Activated CD8-positive, alpha-beta memory T cell treated with anti-CD3 and anti-CD28 coated beads for 36 hours (primary cell): ENCODE data around the gene LRP1-AS. TPM values are rescaled to one million over a fixed set of nuclear protein-coding genes. Genes with fewer than 3 reads are reported as not detected.

ENCODE experiments used
- CTCF ChIA-PET: fragments of 350-600 bp; sonication (Branson Sonifier 250); formaldehyde crosslinking; loops from one replicate; lab custom pipeline; 2021; ENCODE audit warnings: antibody characterized with exemption; lab: Charles Lee
- POLR2A ChIA-PET: fragments of 350-600 bp; sonication (Branson Sonifier 250); formaldehyde crosslinking; loops from one replicate; lab custom pipeline; 2021; ENCODE audit warnings: antibody characterized with exemption; lab: Charles Lee
- total RNA-seq, 2 experiments: library from RNA; stranded (reverse); gene quantifications; one replicate each; pipeline ENCODE4 v1.2.3, GENCODE V29; 2021

The LRP1-AS gene
- total RNA-seq, 2 experiments from 2014 or later, result not detected

DNA sequence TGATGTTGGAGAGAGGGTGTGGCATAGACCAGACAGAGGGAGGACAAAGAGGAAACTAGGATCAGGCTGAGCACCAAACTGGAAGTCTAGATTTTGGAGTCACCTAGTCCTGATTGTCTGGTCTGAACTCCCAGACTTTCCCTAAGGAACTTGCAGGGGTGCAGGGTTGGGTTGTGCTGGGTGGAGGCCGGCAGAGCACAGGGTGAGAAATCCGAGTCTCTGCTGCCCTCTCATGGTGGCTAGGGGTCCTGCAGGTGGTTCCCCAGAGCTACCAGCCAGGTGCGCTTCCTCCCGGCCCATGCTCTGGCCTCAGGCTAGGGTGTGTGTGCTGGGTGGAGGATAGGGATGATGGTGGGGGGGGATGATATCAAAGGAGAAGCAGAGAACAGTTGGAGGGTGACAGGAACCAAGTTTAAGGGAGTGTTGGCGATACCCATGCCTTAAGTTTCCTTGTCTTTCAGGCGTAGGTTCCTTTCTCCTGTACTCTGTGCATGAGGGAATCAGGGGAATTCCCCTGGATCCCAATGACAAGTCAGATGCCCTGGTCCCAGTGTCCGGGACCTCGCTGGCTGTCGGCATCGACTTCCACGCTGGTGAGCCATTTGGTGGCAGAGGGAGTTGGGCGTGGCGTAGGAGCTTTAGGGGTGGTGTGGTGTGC lies 35.6 kb upstream of the LRP1-AS start:
- CTCF ChIA-PET, result interaction anchor here (0.5 to 8.1 kb wide), 19 partner anchors 30 to 496 kb away, joined by 3 to 105 read pairs (median 4); partner anchors contain the start of genes LRP1 and STAT6
- POLR2A ChIA-PET, result no interaction called here

DNA sequence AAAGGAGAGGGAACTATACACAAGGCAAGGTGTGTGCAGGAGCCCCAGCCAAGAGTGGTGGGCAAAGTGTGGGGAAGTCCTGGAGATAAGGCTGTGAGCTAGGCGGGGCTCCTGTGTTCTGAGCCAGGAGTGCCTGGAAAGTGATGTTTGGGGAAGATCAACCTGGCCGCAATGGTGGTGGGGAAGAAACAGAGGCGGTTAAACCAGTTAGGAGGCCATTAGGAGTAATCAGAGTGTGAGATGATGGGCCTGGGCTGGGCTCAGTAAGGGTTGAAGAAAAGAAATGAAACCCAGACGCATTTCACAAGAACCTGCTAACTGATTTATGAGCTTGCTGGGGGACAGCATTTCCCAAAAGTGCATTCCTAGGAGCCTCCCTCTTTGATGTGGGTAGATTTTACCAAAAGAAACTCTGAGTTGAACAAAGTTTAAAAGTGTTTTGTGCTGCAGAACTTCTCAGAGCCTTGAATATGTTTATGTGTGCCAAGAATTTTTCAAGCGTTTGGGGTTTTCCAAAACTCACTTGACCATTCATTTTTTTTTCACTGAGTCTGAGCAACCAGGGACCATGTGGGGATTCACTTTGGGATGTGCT lies 34.2 kb upstream of the LRP1-AS start:
- ChIA-PET CTCF (interaction anchor here (0.6 to 8.1 kb wide), 9 partner anchors 11 to 143 kb away, joined by 3 to 105 read pairs (median 4); partner anchors contain the start of genes LRP1 and STAT6), POLR2A (interaction anchor here (0.6 kb wide), 1 partner anchor 45 kb away, joined by 4 read pairs; no protein-coding TSS in a partner anchor)

DNA sequence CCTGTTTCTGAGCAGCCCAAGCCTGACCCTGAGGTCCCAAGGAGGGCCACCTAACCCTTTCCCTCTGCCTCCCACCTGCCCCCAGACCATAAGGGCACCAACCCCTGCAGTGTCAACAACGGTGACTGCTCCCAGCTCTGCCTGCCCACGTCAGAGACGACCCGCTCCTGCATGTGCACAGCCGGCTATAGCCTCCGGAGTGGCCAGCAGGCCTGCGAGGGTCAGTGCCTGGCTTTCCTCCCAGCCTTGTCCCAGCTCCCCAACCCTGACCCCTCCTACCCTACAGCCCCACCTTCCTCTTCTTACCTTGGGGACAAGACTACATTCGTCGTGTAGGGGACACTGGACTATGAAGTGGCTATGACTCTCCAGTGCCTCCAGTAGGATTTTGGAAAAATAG lies 33.7 kb upstream of the LRP1-AS start:
- ChIA-PET CTCF (interaction anchor here (0.8 to 8.1 kb wide), 6 partner anchors 10 to 76 kb away, joined by 3 to 105 read pairs (median 9); partner anchors contain the start of genes LRP1 and STAT6), POLR2A (interaction anchor here (0.6 kb wide), 1 partner anchor 44 kb away, joined by 4 read pairs; no protein-coding TSS in a partner anchor)

- ChIA-PET POLR2A (no interaction called here), CTCF (interaction anchor here (1.3 to 8.1 kb wide), 4 partner anchors 50 to 75 kb away, joined by 5 to 105 read pairs (median 14); partner anchors contain the start of genes LRP1 and STAT6)
Measured at GRCh38 chr12:57180321-57180989, 33.0 kb upstream of the LRP1-AS start.

DNA sequence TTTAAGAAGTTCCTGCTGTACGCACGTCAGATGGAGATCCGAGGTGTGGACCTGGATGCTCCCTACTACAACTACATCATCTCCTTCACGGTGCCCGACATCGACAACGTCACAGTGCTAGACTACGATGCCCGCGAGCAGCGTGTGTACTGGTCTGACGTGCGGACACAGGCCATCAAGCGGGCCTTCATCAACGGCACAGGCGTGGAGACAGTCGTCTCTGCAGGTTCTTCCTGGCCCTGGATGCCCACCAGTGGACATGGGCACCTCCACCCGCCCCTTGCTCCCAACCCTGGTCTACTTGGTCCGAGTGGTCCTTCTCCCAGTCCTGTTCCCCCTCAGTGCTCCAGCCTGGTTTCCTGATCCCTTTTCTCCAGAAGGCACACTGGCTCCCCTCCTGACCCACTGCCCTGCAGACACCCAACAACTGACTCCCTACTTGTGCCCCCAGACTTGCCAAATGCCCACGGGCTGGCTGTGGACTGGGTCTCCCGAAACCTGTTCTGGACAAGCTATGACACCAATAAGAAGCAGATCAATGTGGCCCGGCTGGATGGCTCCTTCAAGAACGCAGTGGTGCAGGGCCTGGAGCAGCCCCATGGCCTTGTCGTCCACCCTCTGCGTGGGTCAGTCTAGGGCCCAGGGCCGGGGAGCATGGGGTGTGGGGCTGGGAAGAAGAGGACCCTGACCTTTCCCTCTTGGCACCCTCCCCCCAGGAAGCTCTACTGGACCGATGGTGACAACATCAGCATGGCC lies 32.1 kb upstream of the LRP1-AS start:
- ChIA-PET CTCF (interaction anchor here (0.6 to 8.1 kb wide), 3 partner anchors 55 to 74 kb away, joined by 4 to 105 read pairs (median 5); partner anchors contain the start of gene LRP1), POLR2A (interaction anchor here (0.5 kb wide), 1 partner anchor 106 kb away, joined by 4 read pairs; no protein-coding TSS in a partner anchor)

GRCh38 chr12:57178213-57178612 lies 30.8 kb upstream of the LRP1-AS start:
- POLR2A ChIA-PET, result no interaction called here

GRCh38 chr12:57177354-57177753 lies 29.9 kb upstream of the LRP1-AS start:
- ChIA-PET CTCF (interaction anchor here (0.7 to 6.0 kb wide), 2 partner anchors 50 to 498 kb away, joined by 3 to 79 read pairs; partner anchors contain the start of gene LRP1), POLR2A (no interaction called here)

More at GRCh38 chr12:57178213-57178612, 30.8 kb upstream of the LRP1-AS start:
- CTCF ChIA-PET, result no interaction called here

DNA sequence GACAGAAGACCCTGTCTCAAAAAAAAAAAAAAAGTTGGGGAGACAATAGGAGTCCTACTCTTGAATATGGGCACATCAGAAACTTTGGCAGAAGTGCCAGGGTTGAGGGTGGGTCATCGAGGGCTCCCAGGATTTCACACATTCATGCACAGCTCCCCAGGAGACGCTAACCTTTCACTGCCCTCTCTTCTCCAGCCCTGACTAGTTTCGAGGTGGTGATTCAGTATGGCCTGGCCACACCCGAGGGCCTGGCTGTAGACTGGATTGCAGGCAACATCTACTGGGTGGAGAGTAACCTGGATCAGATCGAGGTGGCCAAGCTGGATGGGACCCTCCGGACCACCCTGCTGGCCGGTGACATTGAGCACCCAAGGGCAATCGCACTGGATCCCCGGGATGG lies 29.4 kb upstream of the LRP1-AS start:
- POLR2A ChIA-PET, result no interaction called here

DNA sequence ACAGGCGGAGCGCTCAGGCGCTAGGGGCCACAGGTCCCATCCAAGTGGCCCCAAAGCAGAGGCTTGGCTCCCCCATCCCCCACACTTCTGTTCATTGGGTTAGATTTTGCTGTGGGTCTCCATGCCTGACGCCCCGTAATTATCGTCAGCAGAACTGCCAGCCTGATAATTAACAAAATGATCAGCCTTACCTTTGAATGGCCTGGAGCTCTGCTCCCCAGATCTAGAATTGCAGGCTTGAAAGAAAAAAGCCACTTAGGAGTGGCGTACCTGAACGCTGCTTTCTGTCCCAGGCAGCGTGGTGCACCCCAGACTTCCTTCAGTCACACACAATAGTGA lies 28.7 kb upstream of the LRP1-AS start:
- ChIA-PET CTCF (interaction anchor here (0.7 to 6.0 kb wide), 14 partner anchors 10 to 179 kb away, joined by 3 to 79 read pairs (median 3); partner anchors contain the start of gene LRP1), POLR2A (no interaction called here)

More for the DNA sequence above, 29.4 kb upstream of the LRP1-AS start:
- CTCF ChIA-PET, result interaction anchor here (0.7 to 6.0 kb wide), 8 partner anchors 9 to 497 kb away, joined by 3 to 79 read pairs (median 3); partner anchors contain the start of gene LRP1

GRCh38 chr12:57175428-57176138 lies 28.2 kb upstream of the LRP1-AS start:
- ChIA-PET CTCF (interaction anchor here (0.7 to 6.0 kb wide), 14 partner anchors 11 to 178 kb away, joined by 3 to 79 read pairs (median 3); partner anchors contain the start of gene LRP1), POLR2A (no interaction called here)

GRCh38 chr12:57173683-57174082 lies 26.3 kb upstream of the LRP1-AS start:
- POLR2A ChIA-PET, result no interaction called here
- CTCF ChIA-PET, result interaction anchor here (0.6 to 6.0 kb wide), 10 partner anchors 16 to 170 kb away, joined by 3 to 79 read pairs (median 3); partner anchors contain the start of genes LRP1 and SHMT2

GRCh38 chr12:57173089-57173488 lies 25.7 kb upstream of the LRP1-AS start:
- POLR2A ChIA-PET, result no interaction called here

GRCh38 chr12:57171668-57172067 lies 24.2 kb upstream of the LRP1-AS start:
- POLR2A ChIA-PET, result no interaction called here
- CTCF ChIA-PET, result interaction anchor here (0.6 to 1.4 kb wide), 3 partner anchors 10 to 132 kb away, joined by 3 to 7 read pairs (median 3); no protein-coding TSS in a partner anchor

More at GRCh38 chr12:57173089-57173488, 25.7 kb upstream of the LRP1-AS start:
- CTCF ChIA-PET, result interaction anchor here (0.6 to 6.0 kb wide), 10 partner anchors 12 to 416 kb away, joined by 3 to 79 read pairs (median 3); partner anchors contain the start of genes LRP1 and SHMT2

GRCh38 chr12:57170927-57171326 lies 23.5 kb upstream of the LRP1-AS start:
- CTCF ChIA-PET, result interaction anchor here (0.6 to 1.3 kb wide), 3 partner anchors 10 to 598 kb away, joined by 3 to 7 read pairs (median 4); no protein-coding TSS in a partner anchor
- POLR2A ChIA-PET, result interaction anchor here (1.7 kb wide), 1 partner anchor 43 kb away, joined by 3 read pairs; no protein-coding TSS in a partner anchor

- CTCF ChIA-PET, result interaction anchor here (0.9 to 1.3 kb wide), 2 partner anchors 11 to 46 kb away, joined by 4 to 7 read pairs; no protein-coding TSS in a partner anchor
- POLR2A ChIA-PET, result interaction anchor here (1.7 kb wide), 1 partner anchor 43 kb away, joined by 3 read pairs; no protein-coding TSS in a partner anchor
Measured at GRCh38 chr12:57170408-57170807, 23.0 kb upstream of the LRP1-AS start.

- ChIA-PET CTCF (interaction anchor here (0.6 kb wide), 1 partner anchor 45 kb away, joined by 3 read pairs; no protein-coding TSS in a partner anchor), POLR2A (interaction anchor here (1.7 kb wide), 1 partner anchor 42 kb away, joined by 3 read pairs; no protein-coding TSS in a partner anchor)
Measured at GRCh38 chr12:57169969-57170368, 22.6 kb upstream of the LRP1-AS start.
